WTC11 (cell line): ENCODE measurements around the gene KCNIP3. TPM values are rescaled to one million over a fixed set of nuclear protein-coding genes. Genes with fewer than 3 reads are reported as not detected.

Experiments
- ATAC-seq: fragments of 200-7000 bp; cut with Tn5 transposase; 2 replicates; pipeline ENCODE4 v1.10.0; 2021; ENCODE audit warnings: mild to moderate bottlenecking, moderate library complexity
- CTCF ChIA-PET: fragments of 300-600 bp; sonication (Branson Sonifier 250); formaldehyde crosslinking; loops from one replicate; lab custom pipeline; 2021; ENCODE audit warnings: antibody characterized with exemption; lab: Charles Lee
- POLR2A ChIA-PET: fragments of 350-600 bp; sonication (Branson Sonifier 250); formaldehyde crosslinking; loops from one replicate; lab custom pipeline; 2021; ENCODE audit warnings: antibody characterized with exemption; lab: Charles Lee
- DNase-seq: peaks from one replicate; pipeline ENCODE4 v3.0.0; 2021; ENCODE audit warnings: low spot score
- H3K27ac Mint-ChIP-seq: 2 replicates; pipeline ENCODE4 v1.8.0; 2021; ENCODE audit warnings: mixed read lengths
- H3K27me3 Mint-ChIP-seq: 2 replicates; pipeline ENCODE4 v1.8.0; 2021; ENCODE audit warnings: low read depth, mild to moderate bottlenecking, moderate library complexity, mixed read lengths
- H3K36me3 Mint-ChIP-seq: 2 replicates; pipeline ENCODE4 v1.8.0; 2021; ENCODE audit warnings: mixed read lengths
- H3K4me1 Mint-ChIP-seq: 2 replicates; pipeline ENCODE4 v1.8.0; 2022; ENCODE audit warnings: mixed read lengths
- H3K4me3 Mint-ChIP-seq: 2 replicates; pipeline ENCODE4 v1.8.0; 2021; ENCODE audit warnings: mild to moderate bottlenecking, moderate library complexity, mixed read lengths
- H3K9me3 Mint-ChIP-seq: 2 replicates; pipeline ENCODE4 v1.8.0; 2021; ENCODE audit warnings: mixed read lengths
- CREB1 ChIP-seq: sonication (generic); formaldehyde crosslinking; IDR thresholded peaks from 2 replicates; pipeline ENCODE4 v1.8.0; 2023; ENCODE audit warnings: mild to moderate bottlenecking, missing genetic modification reagents
- ELF4 ChIP-seq: sonication (generic); formaldehyde crosslinking; IDR thresholded peaks from 2 replicates; pipeline ENCODE4 v1.8.1; 2022; ENCODE audit warnings: low read depth, mild to moderate bottlenecking, moderate library complexity, missing genetic modification reagents
- ESRRA ChIP-seq: sonication (generic); formaldehyde crosslinking; IDR thresholded peaks from 2 replicates; pipeline ENCODE4 v1.8.1; 2022; ENCODE audit warnings: mild to moderate bottlenecking, missing genetic modification reagents, borderline replicate concordance
- GRHL2 ChIP-seq: fragments of 250-450 bp; sonication (Bioruptor Pico); IDR thresholded peaks from 2 replicates; pipeline ENCODE4 v1.8.0; 2022; ENCODE audit warnings: mild to moderate bottlenecking, moderate library complexity; ENCODE audit not compliant: insufficient replicate concordance, severe bottlenecking
- JAZF1 ChIP-seq: fragments of 250-450 bp; sonication (Bioruptor Pico); IDR thresholded peaks from 2 replicates; pipeline ENCODE4 v1.9.0; 2021; ENCODE audit warnings: moderate library complexity, mild to moderate bottlenecking, inconsistent platforms
- KAT7 ChIP-seq: sonication (generic); formaldehyde crosslinking; IDR thresholded peaks from 2 replicates; pipeline ENCODE4 v1.8.1; 2023; ENCODE audit warnings: missing genetic modification reagents, mild to moderate bottlenecking, borderline replicate concordance
- MYBL2 ChIP-seq: sonication (generic); formaldehyde crosslinking; IDR thresholded peaks from 2 replicates; pipeline ENCODE4 v1.8.1; 2023; ENCODE audit warnings: mild to moderate bottlenecking, moderate library complexity, missing genetic modification reagents
- SOX15 ChIP-seq: fragments of 250-450 bp; sonication (Bioruptor Pico); IDR thresholded peaks from 2 replicates; pipeline ENCODE4 v1.9.0; 2021; ENCODE audit warnings: mild to moderate bottlenecking
- SP1 ChIP-seq: sonication (generic); formaldehyde crosslinking; conservative IDR thresholded peaks from 2 replicates; pipeline ENCODE4 v1.8.1; 2022; ENCODE audit warnings: missing genetic modification reagents
- ZNF121 ChIP-seq: sonication (generic); formaldehyde crosslinking; IDR thresholded peaks from 2 replicates; pipeline ENCODE4 v1.8.0; 2023; ENCODE audit warnings: missing genetic modification reagents
- ZNF219 ChIP-seq: sonication (generic); formaldehyde crosslinking; IDR thresholded peaks from 2 replicates; pipeline ENCODE4 v1.8.0; 2023; ENCODE audit warnings: missing genetic modification reagents, mild to moderate bottlenecking, borderline replicate concordance
- ZNF263 ChIP-seq: sonication (generic); formaldehyde crosslinking; IDR thresholded peaks from 2 replicates; pipeline ENCODE4 v1.8.1; 2022; ENCODE audit warnings: low read depth, mild to moderate bottlenecking, moderate library complexity, missing genetic modification reagents
- total RNA-seq: library from RNA; stranded (reverse); gene quantifications from 3 replicates; pipeline ENCODE4 v1.2.3, GENCODE V29; 2021
- TF ChIP-seq, protein P1 (sequence below): sonication (generic); formaldehyde crosslinking; IDR thresholded peaks from 2 replicates; pipeline ENCODE4 v1.8.0; 2023; ENCODE audit warnings: missing genetic modification reagents
- TF ChIP-seq, protein P2 (sequence below): sonication (generic); formaldehyde crosslinking; IDR thresholded peaks from 2 replicates; pipeline ENCODE4 v1.8.1; 2023; ENCODE audit warnings: mild to moderate bottlenecking, missing genetic modification reagents, moderate library complexity
- TF ChIP-seq, protein P3 (sequence below): sonication (generic); formaldehyde crosslinking; IDR thresholded peaks from 2 replicates; pipeline ENCODE4 v1.8.1; 2022; ENCODE audit warnings: low read depth, missing genetic modification reagents, borderline replicate concordance
- TF ChIP-seq, protein P4 (sequence below): sonication (generic); formaldehyde crosslinking; IDR thresholded peaks from 2 replicates; pipeline ENCODE4 v1.8.0; 2022; ENCODE audit warnings: mild to moderate bottlenecking, missing genetic modification reagents
- TF ChIP-seq, protein P5 (sequence below): sonication (generic); formaldehyde crosslinking; conservative IDR thresholded peaks from 2 replicates; pipeline ENCODE4 v1.8.1; 2023; ENCODE audit warnings: mild to moderate bottlenecking, low read depth, missing genetic modification reagents, moderate library complexity
- TF ChIP-seq, protein P6 (sequence below): sonication (generic); formaldehyde crosslinking; IDR thresholded peaks from 2 replicates; pipeline ENCODE4 v1.8.1; 2022; ENCODE audit warnings: missing genetic modification reagents, borderline replicate concordance
- TF ChIP-seq, protein P7 (sequence below): sonication (generic); formaldehyde crosslinking; IDR thresholded peaks from 2 replicates; pipeline ENCODE4 v1.8.1; 2023; ENCODE audit warnings: mild to moderate bottlenecking, missing genetic modification reagents

KCNIP3 gene
- total RNA-seq, 1 experiment from 2014 or later: 2.1 TPM

DNA sequence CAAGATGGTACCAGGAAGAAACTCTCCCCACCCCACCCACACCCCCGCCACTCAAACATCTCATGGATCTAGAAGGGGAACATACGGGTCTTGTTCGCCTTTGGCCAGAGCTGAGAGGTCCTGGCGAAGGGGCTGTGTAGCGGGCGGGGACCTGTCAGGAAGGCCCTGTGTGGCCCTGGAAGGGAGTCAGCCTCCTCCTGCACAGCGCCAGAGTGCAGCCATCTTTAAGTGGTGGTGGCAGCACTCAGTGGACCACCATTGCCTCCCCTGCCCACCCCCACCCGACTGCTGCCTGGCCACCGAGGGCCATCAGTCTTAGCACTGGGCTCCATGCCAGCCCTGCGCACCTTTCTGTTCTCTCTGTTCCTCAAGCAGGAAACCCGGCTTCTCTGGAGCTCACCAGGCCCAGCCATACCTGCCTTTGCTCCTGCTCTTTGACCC is 93.8 kb downstream of the KCNIP3 start:
- Mint-ChIP-seq H3K4me3 (no peak overlapping the region), H3K27ac (no peak overlapping the region), H3K27me3 (peaks cover 18% of the 10 kb centered on the region), H3K4me1 (no peaks in the 10 kb centered on the region), H3K9me3 (no peaks in the 10 kb centered on the region), H3K36me3 (no peaks in the 10 kb centered on the region)
- ATAC-seq (no peak), DNase-seq (no peak)
- ChIA-PET POLR2A (no interaction called here), CTCF (interaction anchor here (1.2 to 1.5 kb wide), 2 partner anchors 11 to 45 kb away, joined by 3 to 4 read pairs; no protein-coding TSS in a partner anchor)
- TF ChIP-seq ZNF121: no peak
- no peak for TF ChIP-seq KAT7 (CRISPR knock-in tag)
- no peak for TF ChIP-seq GRHL2 (CRISPR knock-in tag)
- TF ChIP-seq JAZF1 (CRISPR knock-in tag): no peak

DNA sequence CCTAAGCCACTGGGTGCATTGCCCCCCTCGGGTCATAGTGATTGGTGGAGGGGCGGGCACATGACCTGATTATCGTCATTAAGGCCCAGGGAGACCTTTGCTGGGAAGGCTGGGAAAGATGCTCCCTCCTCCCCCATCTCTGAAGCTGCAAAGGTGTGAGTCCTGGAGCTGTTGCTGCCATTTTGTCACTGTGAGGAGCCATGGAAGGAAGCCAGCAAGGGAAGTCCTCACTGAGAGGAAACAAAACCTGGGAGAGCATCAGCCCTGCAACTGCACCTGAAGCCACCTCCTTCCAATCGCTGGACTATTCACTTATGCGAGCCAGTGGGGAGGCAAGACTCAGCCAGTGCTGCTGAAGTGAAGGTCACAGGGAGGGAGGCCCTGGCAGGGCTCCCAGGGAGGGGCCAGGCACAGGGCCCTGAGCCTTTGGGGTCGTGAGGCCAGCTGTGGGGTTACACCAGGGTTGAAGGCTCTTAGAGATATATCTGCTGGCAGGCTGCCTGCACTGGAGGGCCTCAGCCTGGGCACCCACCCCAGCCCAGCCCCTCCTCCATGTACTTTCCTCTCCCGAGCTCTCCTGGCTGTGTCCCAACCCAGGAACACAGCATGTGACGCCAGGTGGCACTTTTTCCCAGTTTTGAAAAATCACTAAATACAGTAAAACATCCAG is 94.6 kb downstream of the KCNIP3 start:
- CTCF ChIA-PET: interaction anchor here (1.2 to 1.5 kb wide), 2 partner anchors 12 to 46 kb away, joined by 3 to 4 read pairs; no protein-coding TSS in a partner anchor
- Mint-ChIP-seq H3K4me3 (no peak overlapping the region), H3K4me1 (peaks cover under 1% of the 10 kb centered on the region; the same call in 1 of the 2 replicates), H3K36me3 (no peaks in the 10 kb centered on the region), H3K27ac (no peak overlapping the region), H3K9me3 (no peaks in the 10 kb centered on the region), H3K27me3 (peaks cover 19% of the 10 kb centered on the region)
- ATAC-seq (no peak), DNase-seq (no peak)
- POLR2A ChIA-PET: no interaction called here
- TF ChIP-seq, protein P1, sequence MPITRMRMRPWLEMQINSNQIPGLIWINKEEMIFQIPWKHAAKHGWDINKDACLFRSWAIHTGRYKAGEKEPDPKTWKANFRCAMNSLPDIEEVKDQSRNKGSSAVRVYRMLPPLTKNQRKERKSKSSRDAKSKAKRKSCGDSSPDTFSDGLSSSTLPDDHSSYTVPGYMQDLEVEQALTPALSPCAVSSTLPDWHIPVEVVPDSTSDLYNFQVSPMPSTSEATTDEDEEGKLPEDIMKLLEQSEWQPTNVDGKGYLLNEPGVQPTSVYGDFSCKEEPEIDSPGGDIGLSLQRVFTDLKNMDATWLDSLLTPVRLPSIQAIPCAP (CRISPR knock-in tag): no peak
- TF ChIP-seq, protein P2, sequence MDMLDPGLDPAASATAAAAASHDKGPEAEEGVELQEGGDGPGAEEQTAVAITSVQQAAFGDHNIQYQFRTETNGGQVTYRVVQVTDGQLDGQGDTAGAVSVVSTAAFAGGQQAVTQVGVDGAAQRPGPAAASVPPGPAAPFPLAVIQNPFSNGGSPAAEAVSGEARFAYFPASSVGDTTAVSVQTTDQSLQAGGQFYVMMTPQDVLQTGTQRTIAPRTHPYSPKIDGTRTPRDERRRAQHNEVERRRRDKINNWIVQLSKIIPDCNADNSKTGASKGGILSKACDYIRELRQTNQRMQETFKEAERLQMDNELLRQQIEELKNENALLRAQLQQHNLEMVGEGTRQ: 0 out of 2 replicates have a peak, but pooled peaks have one; percentile 12

DNA sequence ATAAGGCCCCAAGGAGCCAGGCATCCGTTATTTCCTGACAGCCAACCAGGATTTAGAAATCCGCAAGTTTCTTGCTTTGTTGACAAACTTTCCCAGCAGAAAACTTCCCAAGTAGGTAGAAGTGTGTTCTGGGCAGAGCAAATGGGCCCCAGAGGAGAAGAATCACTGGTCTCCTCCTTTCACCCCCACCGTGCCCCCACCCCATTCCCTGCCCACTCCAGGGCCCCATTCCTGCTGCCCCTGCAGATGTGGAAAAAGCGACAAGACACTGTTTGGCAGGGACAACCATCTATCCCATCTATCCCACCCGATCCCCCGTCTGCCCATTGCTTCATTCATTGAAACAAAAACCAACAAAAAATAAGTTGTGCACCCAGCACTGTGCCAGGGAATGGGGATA is 95.2 kb downstream of the KCNIP3 start:
- Mint-ChIP-seq H3K9me3 (no peaks in the 10 kb centered on the region), H3K4me3 (no peak overlapping the region), H3K36me3 (no peaks in the 10 kb centered on the region), H3K27ac (no peak overlapping the region), H3K27me3 (peaks cover 25% of the 10 kb centered on the region), H3K4me1 (peaks cover 6% of the 10 kb centered on the region)
- ChIA-PET CTCF (interaction anchor here (0.6 to 1.8 kb wide), 7 partner anchors 9 to 161 kb away, joined by 3 to 9 read pairs (median 4); partner anchors contain the start of gene FAHD2A), POLR2A (no interaction called here)
- ATAC-seq (no peak), DNase-seq (no peak)
- TF ChIP-seq, protein P3, sequence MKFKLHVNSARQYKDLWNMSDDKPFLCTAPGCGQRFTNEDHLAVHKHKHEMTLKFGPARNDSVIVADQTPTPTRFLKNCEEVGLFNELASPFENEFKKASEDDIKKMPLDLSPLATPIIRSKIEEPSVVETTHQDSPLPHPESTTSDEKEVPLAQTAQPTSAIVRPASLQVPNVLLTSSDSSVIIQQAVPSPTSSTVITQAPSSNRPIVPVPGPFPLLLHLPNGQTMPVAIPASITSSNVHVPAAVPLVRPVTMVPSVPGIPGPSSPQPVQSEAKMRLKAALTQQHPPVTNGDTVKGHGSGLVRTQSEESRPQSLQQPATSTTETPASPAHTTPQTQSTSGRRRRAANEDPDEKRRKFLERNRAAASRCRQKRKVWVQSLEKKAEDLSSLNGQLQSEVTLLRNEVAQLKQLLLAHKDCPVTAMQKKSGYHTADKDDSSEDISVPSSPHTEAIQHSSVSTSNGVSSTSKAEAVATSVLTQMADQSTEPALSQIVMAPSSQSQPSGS: no peak
- TF ChIP-seq CREB1 (no peak), SOX15 (no peak), ZNF219 (no peak), MYBL2 (CRISPR knock-in tag) (no peak), SP1 (CRISPR knock-in tag) (no peak), ELF4 (no peak), ESRRA (CRISPR knock-in tag) (no peak), ZNF263 (CRISPR knock-in tag) (no peak)
- TF ChIP-seq, protein P4, sequence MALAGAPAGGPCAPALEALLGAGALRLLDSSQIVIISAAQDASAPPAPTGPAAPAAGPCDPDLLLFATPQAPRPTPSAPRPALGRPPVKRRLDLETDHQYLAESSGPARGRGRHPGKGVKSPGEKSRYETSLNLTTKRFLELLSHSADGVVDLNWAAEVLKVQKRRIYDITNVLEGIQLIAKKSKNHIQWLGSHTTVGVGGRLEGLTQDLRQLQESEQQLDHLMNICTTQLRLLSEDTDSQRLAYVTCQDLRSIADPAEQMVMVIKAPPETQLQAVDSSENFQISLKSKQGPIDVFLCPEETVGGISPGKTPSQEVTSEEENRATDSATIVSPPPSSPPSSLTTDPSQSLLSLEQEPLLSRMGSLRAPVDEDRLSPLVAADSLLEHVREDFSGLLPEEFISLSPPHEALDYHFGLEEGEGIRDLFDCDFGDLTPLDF (CRISPR knock-in tag): no peak
- TF ChIP-seq, protein P5, sequence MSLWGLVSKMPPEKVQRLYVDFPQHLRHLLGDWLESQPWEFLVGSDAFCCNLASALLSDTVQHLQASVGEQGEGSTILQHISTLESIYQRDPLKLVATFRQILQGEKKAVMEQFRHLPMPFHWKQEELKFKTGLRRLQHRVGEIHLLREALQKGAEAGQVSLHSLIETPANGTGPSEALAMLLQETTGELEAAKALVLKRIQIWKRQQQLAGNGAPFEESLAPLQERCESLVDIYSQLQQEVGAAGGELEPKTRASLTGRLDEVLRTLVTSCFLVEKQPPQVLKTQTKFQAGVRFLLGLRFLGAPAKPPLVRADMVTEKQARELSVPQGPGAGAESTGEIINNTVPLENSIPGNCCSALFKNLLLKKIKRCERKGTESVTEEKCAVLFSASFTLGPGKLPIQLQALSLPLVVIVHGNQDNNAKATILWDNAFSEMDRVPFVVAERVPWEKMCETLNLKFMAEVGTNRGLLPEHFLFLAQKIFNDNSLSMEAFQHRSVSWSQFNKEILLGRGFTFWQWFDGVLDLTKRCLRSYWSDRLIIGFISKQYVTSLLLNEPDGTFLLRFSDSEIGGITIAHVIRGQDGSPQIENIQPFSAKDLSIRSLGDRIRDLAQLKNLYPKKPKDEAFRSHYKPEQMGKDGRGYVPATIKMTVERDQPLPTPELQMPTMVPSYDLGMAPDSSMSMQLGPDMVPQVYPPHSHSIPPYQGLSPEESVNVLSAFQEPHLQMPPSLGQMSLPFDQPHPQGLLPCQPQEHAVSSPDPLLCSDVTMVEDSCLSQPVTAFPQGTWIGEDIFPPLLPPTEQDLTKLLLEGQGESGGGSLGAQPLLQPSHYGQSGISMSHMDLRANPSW: no peak
- TF ChIP-seq, protein P6, sequence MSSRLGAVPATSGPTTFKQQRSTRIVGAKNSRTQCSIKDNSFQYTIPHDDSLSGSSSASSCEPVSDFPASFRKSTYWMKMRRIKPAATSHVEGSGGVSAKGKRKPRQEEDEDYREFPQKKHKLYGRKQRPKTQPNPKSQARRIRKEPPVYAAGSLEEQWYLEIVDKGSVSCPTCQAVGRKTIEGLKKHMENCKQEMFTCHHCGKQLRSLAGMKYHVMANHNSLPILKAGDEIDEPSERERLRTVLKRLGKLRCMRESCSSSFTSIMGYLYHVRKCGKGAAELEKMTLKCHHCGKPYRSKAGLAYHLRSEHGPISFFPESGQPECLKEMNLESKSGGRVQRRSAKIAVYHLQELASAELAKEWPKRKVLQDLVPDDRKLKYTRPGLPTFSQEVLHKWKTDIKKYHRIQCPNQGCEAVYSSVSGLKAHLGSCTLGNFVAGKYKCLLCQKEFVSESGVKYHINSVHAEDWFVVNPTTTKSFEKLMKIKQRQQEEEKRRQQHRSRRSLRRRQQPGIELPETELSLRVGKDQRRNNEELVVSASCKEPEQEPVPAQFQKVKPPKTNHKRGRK (CRISPR knock-in tag): no peak
- TF ChIP-seq, protein P7, sequence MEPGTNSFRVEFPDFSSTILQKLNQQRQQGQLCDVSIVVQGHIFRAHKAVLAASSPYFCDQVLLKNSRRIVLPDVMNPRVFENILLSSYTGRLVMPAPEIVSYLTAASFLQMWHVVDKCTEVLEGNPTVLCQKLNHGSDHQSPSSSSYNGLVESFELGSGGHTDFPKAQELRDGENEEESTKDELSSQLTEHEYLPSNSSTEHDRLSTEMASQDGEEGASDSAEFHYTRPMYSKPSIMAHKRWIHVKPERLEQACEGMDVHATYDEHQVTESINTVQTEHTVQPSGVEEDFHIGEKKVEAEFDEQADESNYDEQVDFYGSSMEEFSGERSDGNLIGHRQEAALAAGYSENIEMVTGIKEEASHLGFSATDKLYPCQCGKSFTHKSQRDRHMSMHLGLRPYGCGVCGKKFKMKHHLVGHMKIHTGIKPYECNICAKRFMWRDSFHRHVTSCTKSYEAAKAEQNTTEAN: no peak
